Ishikawa (cell line): ENCODE measurements around the gene DMD.

ENCODE experiments used
- CEBPB ChIP-seq: IDR thresholded peaks from 2 replicates; pipeline ENCODE4 v1.6.1; 2012
- EGR1 ChIP-seq: IDR thresholded peaks from 2 replicates; pipeline ENCODE4 v1.6.1; 2012
- EP300 ChIP-seq: IDR thresholded peaks from 2 replicates; pipeline ENCODE4 v1.6.1; 2012; ENCODE audit warnings: borderline replicate concordance
- FOXM1 ChIP-seq: IDR thresholded peaks from 2 replicates; pipeline ENCODE4 v1.6.1; 2012; ENCODE audit warnings: low read depth, borderline replicate concordance
- TAF1 ChIP-seq: IDR thresholded peaks from 2 replicates; pipeline ENCODE4 v1.6.1; 2012; ENCODE audit warnings: low read depth, mild to moderate bottlenecking
- YY1 ChIP-seq: IDR thresholded peaks from 2 replicates; pipeline ENCODE4 v1.6.1; 2012; ENCODE audit warnings: low read depth
- TF ChIP-seq, protein P1 (sequence below): IDR thresholded peaks from 2 replicates; pipeline ENCODE4 v1.6.1; 2012; ENCODE audit warnings: low read depth, mild to moderate bottlenecking

DNA sequence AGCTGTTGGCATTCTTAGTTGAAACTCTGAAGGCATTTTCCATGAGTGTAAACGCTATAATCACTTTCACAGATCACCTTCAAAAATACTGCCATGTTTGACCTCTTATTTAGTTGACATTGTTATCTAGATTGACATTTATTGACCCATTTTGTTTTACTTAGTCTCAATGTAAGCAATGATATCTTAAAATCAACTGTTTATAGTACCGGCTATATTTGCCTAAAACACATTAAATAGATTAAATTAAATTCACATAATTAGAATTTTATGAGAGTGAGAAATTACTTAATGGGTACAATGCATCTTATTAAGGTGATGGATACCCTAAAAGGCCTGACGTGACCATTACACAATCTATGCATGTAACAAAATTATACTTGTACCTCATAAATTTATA is 1621.8 kb downstream of the DMD start:
- no peak for TF ChIP-seq YY1
- no peak for TF ChIP-seq EP300
- TF ChIP-seq CEBPB, result no peak
- no peak for TF ChIP-seq EGR1
- no peak for TF ChIP-seq FOXM1
- no peak for TF ChIP-seq TAF1
- TF ChIP-seq, protein P1, sequence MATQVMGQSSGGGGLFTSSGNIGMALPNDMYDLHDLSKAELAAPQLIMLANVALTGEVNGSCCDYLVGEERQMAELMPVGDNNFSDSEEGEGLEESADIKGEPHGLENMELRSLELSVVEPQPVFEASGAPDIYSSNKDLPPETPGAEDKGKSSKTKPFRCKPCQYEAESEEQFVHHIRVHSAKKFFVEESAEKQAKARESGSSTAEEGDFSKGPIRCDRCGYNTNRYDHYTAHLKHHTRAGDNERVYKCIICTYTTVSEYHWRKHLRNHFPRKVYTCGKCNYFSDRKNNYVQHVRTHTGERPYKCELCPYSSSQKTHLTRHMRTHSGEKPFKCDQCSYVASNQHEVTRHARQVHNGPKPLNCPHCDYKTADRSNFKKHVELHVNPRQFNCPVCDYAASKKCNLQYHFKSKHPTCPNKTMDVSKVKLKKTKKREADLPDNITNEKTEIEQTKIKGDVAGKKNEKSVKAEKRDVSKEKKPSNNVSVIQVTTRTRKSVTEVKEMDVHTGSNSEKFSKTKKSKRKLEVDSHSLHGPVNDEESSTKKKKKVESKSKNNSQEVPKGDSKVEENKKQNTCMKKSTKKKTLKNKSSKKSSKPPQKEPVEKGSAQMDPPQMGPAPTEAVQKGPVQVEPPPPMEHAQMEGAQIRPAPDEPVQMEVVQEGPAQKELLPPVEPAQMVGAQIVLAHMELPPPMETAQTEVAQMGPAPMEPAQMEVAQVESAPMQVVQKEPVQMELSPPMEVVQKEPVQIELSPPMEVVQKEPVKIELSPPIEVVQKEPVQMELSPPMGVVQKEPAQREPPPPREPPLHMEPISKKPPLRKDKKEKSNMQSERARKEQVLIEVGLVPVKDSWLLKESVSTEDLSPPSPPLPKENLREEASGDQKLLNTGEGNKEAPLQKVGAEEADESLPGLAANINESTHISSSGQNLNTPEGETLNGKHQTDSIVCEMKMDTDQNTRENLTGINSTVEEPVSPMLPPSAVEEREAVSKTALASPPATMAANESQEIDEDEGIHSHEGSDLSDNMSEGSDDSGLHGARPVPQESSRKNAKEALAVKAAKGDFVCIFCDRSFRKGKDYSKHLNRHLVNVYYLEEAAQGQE, result no peak
